Astrocyte of the spinal cord (primary cell): ENCODE results near the gene LIMA1.

ENCODE experiments used
- DNase-seq: peaks from one replicate; pipeline ENCODE4 v3.0.0; 2011; ENCODE audit warnings: low read depth, low spot score
- H3K4me3 ChIP-seq: 2 replicates; pipeline ENCODE4 v1.5.1; 2011; ENCODE audit warnings: low read depth, mild to moderate bottlenecking, low read length, moderate library complexity
- CTCF ChIP-seq: IDR thresholded peaks from 2 replicates; pipeline ENCODE4 v1.5.1; 2012; ENCODE audit warnings: low read depth, mild to moderate bottlenecking, low read length, inconsistent platforms
- in situ Hi-C: cut with HindIII; loops from 2 replicates; pipeline ENCODE4 v1.10.0; 2017; ENCODE audit warnings: low sequenced_read_pairs

Gene LIMA1

GRCh38 chr12:50174971-50175715, 108.2 kb downstream of the LIMA1 start:
- TF ChIP-seq CTCF, result peak; percentile 46
- in situ Hi-C loops, result no loop called here
- peak; percentile 86 for DNase-seq
- H3K4me3 ChIP-seq, result no peak overlapping the region

- H3K4me3 ChIP-seq, result peak within 1 kb of the TSS; percentile 60
- no peak for TF ChIP-seq CTCF
- in situ Hi-C loops, result no loop called here
- DNase-seq, result peak; percentile 99
Measured at GRCh38 chr12:50167049-50167828, 116.1 kb downstream of the LIMA1 start, which contains the start of gene CERS5. Gene CERS5 (minus strand): TSS chr12:50167369. CDS start chr12:50167297, 72 bp downstream.

GRCh38 chr12:50166799-50167048, 116.6 kb downstream of the LIMA1 start:
- H3K4me3 ChIP-seq, result peak overlapping the region; percentile 60
- TF ChIP-seq CTCF, result no peak
- in situ Hi-C loops, result no loop called here
- no peak for DNase-seq

GRCh38 chr12:50164963-50165362, 118.4 kb downstream of the LIMA1 start:
- in situ Hi-C loops, result no loop called here
- no peak overlapping the region for H3K4me3 ChIP-seq
- DNase-seq, result no peak
- no peak for TF ChIP-seq CTCF

- in situ Hi-C loops, result no loop called here
- H3K4me3 ChIP-seq, result no peak overlapping the region
- no peak for DNase-seq
- TF ChIP-seq CTCF, result no peak
Measured at GRCh38 chr12:50162230-50162629, 121.1 kb downstream of the LIMA1 start.

- no peak overlapping the region for H3K4me3 ChIP-seq
- DNase-seq, result no peak
- no peak for TF ChIP-seq CTCF
- in situ Hi-C loops, result no loop called here
Measured at GRCh38 chr12:50160643-50161042, 122.7 kb downstream of the LIMA1 start.
